ENCODE measurements around the gene RAB8B. TPM values are rescaled to one million over a fixed set of nuclear protein-coding genes. Genes with fewer than 3 reads are reported as not detected.

The RAB8B gene
- total RNA-seq, 1 donor from 2014 or later = 93.1 TPM

- TF ChIP-seq CTCF (IDR thresholded peaks at IDR 0.05) = no peak
- H3K27ac Mint-ChIP-seq = no peak overlapping the region
- intact Hi-C loops (cut with micrococcal nuclease) = no loop called here
- DNase-seq (no peak), ATAC-seq (ENCODE audit: low read depth) (no peak)
- no peak overlapping the region for H3K4me3 Mint-ChIP-seq
- ChIA-PET POLR2A (no interaction called here), CTCF (no interaction called here)
- peaks cover 67% of the 10 kb centered on the region for H3K4me1 Mint-ChIP-seq
- H3K36me3 Mint-ChIP-seq (ENCODE audit: low read depth) = peaks cover 39% of the 10 kb centered on the region
- H3K9me3 Mint-ChIP-seq = no peaks in the 10 kb centered on the region
- no peaks in the 10 kb centered on the region for H3K27me3 Mint-ChIP-seq
Measured at GRCh38 chr15:63219196-63219710, 29.8 kb downstream of the RAB8B start.

- CTCF ChIA-PET = no interaction called here
- Mint-ChIP-seq H3K4me3 (no peak overlapping the region), H3K4me1 (peaks cover 67% of the 10 kb centered on the region), H3K36me3 (ENCODE audit: low read depth) (peaks cover 52% of the 10 kb centered on the region), H3K27ac (no peak overlapping the region), H3K9me3 (no peaks in the 10 kb centered on the region), H3K27me3 (no peaks in the 10 kb centered on the region)
- intact Hi-C loops (cut with micrococcal nuclease) = no loop called here
- no peak for TF ChIP-seq CTCF (IDR thresholded peaks at IDR 0.05)
- POLR2A ChIA-PET = interaction anchor here (0.9 kb wide), 1 partner anchor 10 kb away, joined by 3 read pairs; no protein-coding TSS in a partner anchor
- ATAC-seq (ENCODE audit: low read depth) (no peak), DNase-seq (no peak)
Measured at GRCh38 chr15:63221346-63221745, 31.9 kb downstream of the RAB8B start.

GRCh38 chr15:63223463-63223862 is 34.1 kb downstream of the RAB8B start:
- POLR2A ChIA-PET = no interaction called here
- no peak for ATAC-seq (ENCODE audit: low read depth)

GRCh38 chr15:63225381-63225780 is 36.0 kb downstream of the RAB8B start:
- H3K36me3 Mint-ChIP-seq (ENCODE audit: low read depth) = peaks cover 55% of the 10 kb centered on the region
- peaks cover 63% of the 10 kb centered on the region for H3K4me1 Mint-ChIP-seq
- H3K27ac Mint-ChIP-seq = no peak overlapping the region
- DNase-seq = no peak
- H3K9me3 Mint-ChIP-seq = no peaks in the 10 kb centered on the region
- no peak overlapping the region for H3K4me3 Mint-ChIP-seq
- H3K27me3 Mint-ChIP-seq = no peaks in the 10 kb centered on the region
- intact Hi-C loops (cut with micrococcal nuclease) = loop anchor here (5.0 kb wide), 1 partner anchor 68 kb away; the partner anchor contains the start of gene RPS27L
- CTCF ChIA-PET = no interaction called here
- POLR2A ChIA-PET = no interaction called here
- ATAC-seq (ENCODE audit: low read depth) = no peak
- TF ChIP-seq CTCF (IDR thresholded peaks at IDR 0.05) = no peak

More at GRCh38 chr15:63223463-63223862, 34.1 kb downstream of the RAB8B start:
- Mint-ChIP-seq H3K36me3 (ENCODE audit: low read depth) (peaks cover 58% of the 10 kb centered on the region), H3K4me3 (no peak overlapping the region), H3K27ac (no peak overlapping the region), H3K4me1 (peaks cover 66% of the 10 kb centered on the region), H3K27me3 (no peaks in the 10 kb centered on the region), H3K9me3 (no peaks in the 10 kb centered on the region)
- no peak for TF ChIP-seq CTCF (IDR thresholded peaks at IDR 0.05)
- no peak for DNase-seq
- CTCF ChIA-PET = no interaction called here
- intact Hi-C loops (cut with micrococcal nuclease) = no loop called here

GRCh38 chr15:63226155-63226883 is 36.9 kb downstream of the RAB8B start:
- Mint-ChIP-seq H3K36me3 (ENCODE audit: low read depth) (peaks cover 53% of the 10 kb centered on the region), H3K9me3 (no peaks in the 10 kb centered on the region), H3K27me3 (no peaks in the 10 kb centered on the region), H3K27ac (peak overlapping the region; percentile 47), H3K4me3 (no peak overlapping the region), H3K4me1 (peaks cover 56% of the 10 kb centered on the region)
- intact Hi-C loops (cut with micrococcal nuclease) = loop anchor here (5.0 kb wide), 1 partner anchor 69 kb away; the partner anchor contains the start of gene RPS27L
- TF ChIP-seq CTCF (IDR thresholded peaks at IDR 0.05) = no peak
- DNase-seq (no peak), ATAC-seq (ENCODE audit: low read depth) (no peak)
- ChIA-PET POLR2A (interaction anchor here (0.6 to 0.7 kb wide), 4 partner anchors 8 to 37 kb away, joined by 3 to 6 read pairs (median 4); partner anchors contain the start of gene RAB8B), CTCF (no interaction called here)
